ENCODE measurements around the gene EXOC7. TPM values are rescaled to one million over a fixed set of nuclear protein-coding genes. Genes with fewer than 3 reads are reported as not detected.

EXOC7 gene
- total and polyA plus RNA-seq, 2 of the 4 experiments (the other 2 are of a cell fraction): 85.9 to 118 TPM

DNA sequence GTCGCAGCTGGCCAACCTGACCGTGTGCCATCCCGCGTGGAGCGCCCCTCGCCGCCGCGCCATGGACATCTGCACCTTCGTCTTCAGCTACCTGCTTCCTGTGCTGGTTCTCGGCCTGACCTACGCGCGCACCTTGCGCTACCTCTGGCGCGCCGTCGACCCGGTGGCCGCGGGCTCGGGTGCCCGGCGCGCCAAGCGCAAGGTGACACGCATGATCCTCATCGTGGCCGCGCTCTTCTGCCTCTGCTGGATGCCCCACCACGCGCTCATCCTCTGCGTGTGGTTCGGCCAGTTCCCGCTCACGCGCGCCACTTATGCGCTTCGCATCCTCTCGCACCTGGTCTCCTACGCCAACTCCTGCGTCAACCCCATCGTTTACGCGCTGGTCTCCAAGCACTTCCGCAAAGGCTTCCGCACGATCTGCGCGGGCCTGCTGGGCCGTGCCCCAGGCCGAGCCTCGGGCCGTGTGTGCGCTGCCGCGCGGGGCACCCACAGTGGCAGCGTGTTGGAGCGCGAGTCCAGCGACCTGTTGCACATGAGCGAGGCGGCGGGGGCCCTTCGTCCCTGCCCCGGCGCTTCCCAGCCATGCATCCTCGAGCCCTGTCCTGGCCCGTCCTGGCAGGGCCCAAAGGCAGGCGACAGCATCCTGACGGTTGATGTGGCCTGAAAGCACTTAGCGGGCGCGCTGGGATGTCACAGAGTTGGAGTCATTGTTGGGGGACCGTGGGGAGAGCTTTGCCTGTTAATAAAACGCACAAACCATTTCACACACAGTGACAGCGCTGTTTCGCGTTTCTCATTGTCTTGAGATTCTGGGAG, 26.6 kb downstream of the EXOC7 start:
- intact Hi-C loops (cut with micrococcal nuclease): loop anchor here (10.0 kb wide), 1 partner anchor 172 kb away; the partner anchor contains the start of gene MRPL38
- H2BK5ac ChIP-seq (ENCODE audit: low read depth, low read length, poor library complexity, severe bottlenecking): no peak overlapping the region
- no peak overlapping the region for H3K4ac ChIP-seq (ENCODE audit: low read depth, low read length)
- ChIA-PET POLR2A (ENCODE audit: unreplicated experiment) (no interaction called here), CTCF (no interaction called here)
- no peak overlapping the region for H4K91ac ChIP-seq (ENCODE audit: insufficient read depth, low read depth, low read length)
- no peak overlapping the region for H4K8ac ChIP-seq (ENCODE audit: low read depth in 2 of 2, low read length in 2 of 2)
- H3K27me3 ChIP-seq (ENCODE audit: control insufficient read depth, insufficient read depth, low read length): peaks cover 66% of the 10 kb centered on the region
- no peak overlapping the region for H2BK15ac ChIP-seq (ENCODE audit: low read depth, low read length)
- peaks cover 3% of the 10 kb centered on the region; the same call in 1 of the 2 replicates for H3K4me1 ChIP-seq (ENCODE audit: control insufficient read depth, insufficient read depth, low read length)
- peaks cover 0 to 8% of the 10 kb centered on the region in 2 experiments; a peak in 2 of 4 replicates for H3K79me1 ChIP-seq (ENCODE audit: low read depth in 1 of 2, low read length in 2 of 2)
- dilution Hi-C loops (cut with HindIII; ENCODE audit: low sequenced_read_pairs, unreplicated experiment): no loop called here
- 3% methylated on average over 38 of the region's 82 CpGs; no CpG with 5 or more reads in 1 of the 2 experiments for WGBS, 2 experiments (ENCODE audit: extremely low coverage in 2 of 2, insufficient read length in 1 of 2)
- H3K9me3 ChIP-seq (ENCODE audit: control insufficient read depth, insufficient read depth, low read length): no peaks in the 10 kb centered on the region
- no peak overlapping the region for H2AK5ac ChIP-seq (ENCODE audit: low read depth, low read length)
- in situ Hi-C loops (cut with MboI; ENCODE audit: low sequenced_read_pairs): no loop called here
- peaks cover 11% of the 10 kb centered on the region for H3K9me1 ChIP-seq (ENCODE audit: insufficient read depth, low read length)
- H3K56ac ChIP-seq (ENCODE audit: extremely low read depth, insufficient read depth, low read length): no peak overlapping the region
- no peak overlapping the region for H3K4me2 ChIP-seq (ENCODE audit: low read depth, low read length)
- no peak overlapping the region for H3K18ac ChIP-seq (ENCODE audit: low read depth, low read length)
- ATAC-seq (ENCODE audit: low read depth): no peak
- H3K14ac ChIP-seq (replicated peaks; ENCODE audit: low read depth, low read length): no peak overlapping the region
- H4K5ac ChIP-seq (ENCODE audit: low read depth, low read length): no peak overlapping the region
- TF ChIP-seq SMC3 (IDR thresholded peaks at IDR 0.05; ENCODE audit: low read depth, low read length) (no peak), FOS (IDR thresholded peaks at IDR 0.05; ENCODE audit: low read depth, low read length) (no peak), POLR2A (IDR thresholded peaks at IDR 0.05; ENCODE audit: low read depth, low read length) (no peak), BHLHE40 (IDR thresholded peaks at IDR 0.05; ENCODE audit: low read depth, low read length) (no peak), MAZ (IDR thresholded peaks at IDR 0.05; ENCODE audit: borderline replicate concordance, low read depth, low read length) (no peak), CTCF (conservative IDR thresholded peaks at IDR 0.05; ENCODE audit: low read depth, low read length) (no peak), MXI1 (IDR thresholded peaks at IDR 0.05; ENCODE audit: borderline replicate concordance, low read depth, low read length) (no peak), CHD1 (IDR thresholded peaks at IDR 0.05; ENCODE audit: low read depth, low read length) (no peak), NFE2L2 (IDR thresholded peaks at IDR 0.05; ENCODE audit: low read depth, low read length) (no peak), CEBPB (IDR thresholded peaks at IDR 0.05; ENCODE audit: low read depth, low read length) (no peak)
- TF ChIP-seq, protein P1, sequence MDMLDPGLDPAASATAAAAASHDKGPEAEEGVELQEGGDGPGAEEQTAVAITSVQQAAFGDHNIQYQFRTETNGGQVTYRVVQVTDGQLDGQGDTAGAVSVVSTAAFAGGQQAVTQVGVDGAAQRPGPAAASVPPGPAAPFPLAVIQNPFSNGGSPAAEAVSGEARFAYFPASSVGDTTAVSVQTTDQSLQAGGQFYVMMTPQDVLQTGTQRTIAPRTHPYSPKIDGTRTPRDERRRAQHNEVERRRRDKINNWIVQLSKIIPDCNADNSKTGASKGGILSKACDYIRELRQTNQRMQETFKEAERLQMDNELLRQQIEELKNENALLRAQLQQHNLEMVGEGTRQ (IDR thresholded peaks at IDR 0.05; ENCODE audit: low read depth, low read length): no peak
- TF ChIP-seq, protein P2, sequence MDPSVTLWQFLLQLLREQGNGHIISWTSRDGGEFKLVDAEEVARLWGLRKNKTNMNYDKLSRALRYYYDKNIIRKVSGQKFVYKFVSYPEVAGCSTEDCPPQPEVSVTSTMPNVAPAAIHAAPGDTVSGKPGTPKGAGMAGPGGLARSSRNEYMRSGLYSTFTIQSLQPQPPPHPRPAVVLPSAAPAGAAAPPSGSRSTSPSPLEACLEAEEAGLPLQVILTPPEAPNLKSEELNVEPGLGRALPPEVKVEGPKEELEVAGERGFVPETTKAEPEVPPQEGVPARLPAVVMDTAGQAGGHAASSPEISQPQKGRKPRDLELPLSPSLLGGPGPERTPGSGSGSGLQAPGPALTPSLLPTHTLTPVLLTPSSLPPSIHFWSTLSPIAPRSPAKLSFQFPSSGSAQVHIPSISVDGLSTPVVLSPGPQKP (IDR thresholded peaks at IDR 0.05; ENCODE audit: borderline replicate concordance, low read depth, low read length): no peak
- no peak overlapping the region for H2BK120ac ChIP-seq (ENCODE audit: low read depth, low read length)
- no peak overlapping the region for H3K23ac ChIP-seq (ENCODE audit: low read depth, low read length)
- H2AFZ ChIP-seq (replicated peaks; ENCODE audit: low read length, poor library complexity): no peak overlapping the region
- H3K9ac ChIP-seq (ENCODE audit: low read depth, low read length): no peak overlapping the region
- BruUV-seq (replicated peaks): no TSS peak
- H2BK20ac ChIP-seq (ENCODE audit: low read depth, low read length): no peak overlapping the region
- peak; percentile 41 for DNase-seq
- H3K27ac ChIP-seq (ENCODE audit: insufficient read depth, low read length): no peak overlapping the region
- H2AK9ac ChIP-seq (replicated peaks; ENCODE audit: low read depth, low read length, poor library complexity): no peak overlapping the region
- no peaks in the 10 kb centered on the region for H3K36me3 ChIP-seq (ENCODE audit: control insufficient read depth, insufficient read depth, low read length)
- peaks cover 14% of the 10 kb centered on the region for H4K20me1 ChIP-seq (ENCODE audit: insufficient read depth, low read length)
- no peak overlapping the region for H3K4me3 ChIP-seq (ENCODE audit: insufficient read depth, low read depth, low read length)

Data from IMR-90 (cell line).